Liver (tissue), 9 donors: ENCODE results near the gene ULK4. TPM values are rescaled to one million over a fixed set of nuclear protein-coding genes. Genes with fewer than 3 reads are reported as not detected.

Source experiments
- DNase-seq: peaks from one replicate; pipeline ENCODE4 v3.0.0-alpha.2; 2017; ENCODE audit warnings: low spot score
- H3K27ac ChIP-seq, 2 donors: one replicate each; pipeline ENCODE4 v1.7.0; 2013; ENCODE audit warnings: inconsistent platforms in 2 of 2, low read length in 2 of 2, control low read depth in 1 of 2, low read depth in 1 of 2, mild to moderate bottlenecking in 1 of 2
- H3K27me3 ChIP-seq, 4 donors: one replicate each; pipeline versions ENCODE4 v1.6.1 to v1.7.0; 2013; ENCODE audit warnings: low read length in 3 of 4, inconsistent platforms in 1 of 4, mild to moderate bottlenecking in 1 of 4, moderate library complexity in 1 of 4; ENCODE audit not compliant: control insufficient read depth in 4 of 4, insufficient read depth in 4 of 4
- H3K36me3 ChIP-seq, 4 donors: one replicate each; pipeline versions ENCODE4 v1.6.1 to v1.7.0; 2013; ENCODE audit warnings: low read length in 3 of 4, mild to moderate bottlenecking in 3 of 4, low read depth in 1 of 4, moderate library complexity in 1 of 4; ENCODE audit not compliant: control insufficient read depth in 4 of 4, insufficient read depth in 3 of 4
- H3K4me1 ChIP-seq, 4 donors: one replicate each; pipeline versions ENCODE4 v1.6.1 to v1.7.0; 2013; ENCODE audit warnings: low read length in 3 of 4, mild to moderate bottlenecking in 3 of 4, moderate library complexity in 1 of 4; ENCODE audit not compliant: control insufficient read depth in 4 of 4, insufficient read depth in 4 of 4
- H3K4me3 ChIP-seq, 3 donors: one replicate each; pipeline versions ENCODE4 v1.6.1 to v1.7.0; 2013; ENCODE audit warnings: low read length in 3 of 3, control low read depth in 1 of 3, low read depth in 1 of 3, mild to moderate bottlenecking in 1 of 3
- H3K9ac ChIP-seq, 2 donors: one replicate each; pipeline ENCODE4 v1.7.0; 2013; ENCODE audit warnings: low read length in 2 of 2, mild to moderate bottlenecking in 2 of 2, moderate library complexity in 2 of 2, control low read depth in 1 of 2, low read depth in 1 of 2
- H3K9me3 ChIP-seq, 4 donors: one replicate each; pipeline versions ENCODE4 v1.6.1 to v1.7.0; 2013; ENCODE audit warnings: low read length in 3 of 4; ENCODE audit not compliant: control insufficient read depth in 4 of 4
- CTCF ChIP-seq: fragments of 150-350 bp; IDR thresholded peaks from 2 replicates; pipeline ENCODE4 v1.5.1; 2017; ENCODE audit warnings: improper control_type of control experiment, low read depth, low read length; ENCODE audit not compliant: missing input control
- EGR1 ChIP-seq, 2 donors: IDR thresholded peaks; 2 replicates each; pipeline ENCODE4 v1.6.1; 2016 to 2018; ENCODE audit warnings: antibody characterized with exemption in 2 of 2, low read depth in 2 of 2
- FOXA1 ChIP-seq: IDR thresholded peaks from 2 replicates; pipeline ENCODE4 v1.6.1; 2016; ENCODE audit warnings: antibody characterized with exemption
- GABPA ChIP-seq, 2 donors: IDR thresholded peaks in 1 of 2; conservative IDR thresholded peaks in 1 of 2; 2 replicates each; pipeline ENCODE4 v1.6.1; 2016; ENCODE audit warnings: antibody characterized with exemption in 2 of 2, mild to moderate bottlenecking in 1 of 2, moderate library complexity in 1 of 2
- HNF4A ChIP-seq, 2 donors: conservative IDR thresholded peaks; 2 replicates each; pipeline ENCODE4 v1.6.1; 2016; ENCODE audit warnings: antibody characterized with exemption in 2 of 2, mild to moderate bottlenecking in 2 of 2
- HNF4G ChIP-seq: IDR thresholded peaks from 2 replicates; pipeline ENCODE4 v1.6.1; 2016; ENCODE audit warnings: antibody characterized with exemption
- JUND ChIP-seq, 2 donors: IDR thresholded peaks; 2 replicates each; pipeline ENCODE4 v1.6.1; 2016; ENCODE audit warnings: antibody characterized with exemption in 2 of 2
- NR2F2 ChIP-seq: IDR thresholded peaks from 2 replicates; pipeline ENCODE4 v1.6.1; 2016; ENCODE audit warnings: antibody characterized with exemption
- RAD21 ChIP-seq, 2 donors: IDR thresholded peaks; 2 replicates each; pipeline ENCODE4 v1.6.1; 2016; ENCODE audit warnings: antibody characterized with exemption in 2 of 2, mild to moderate bottlenecking in 2 of 2
- RXRA ChIP-seq, 2 donors: IDR thresholded peaks; 2 replicates each; pipeline ENCODE4 v1.6.1; 2017 to 2018; ENCODE audit warnings: antibody characterized with exemption in 2 of 2, mild to moderate bottlenecking in 1 of 2
- SP1 ChIP-seq: IDR thresholded peaks from 2 replicates; pipeline ENCODE4 v1.6.1; 2018; ENCODE audit warnings: antibody characterized with exemption, mild to moderate bottlenecking
- TAF1 ChIP-seq: conservative IDR thresholded peaks from 2 replicates; pipeline ENCODE4 v1.6.1; 2016; ENCODE audit warnings: antibody characterized with exemption, mild to moderate bottlenecking
- YY1 ChIP-seq: IDR thresholded peaks from 2 replicates; pipeline ENCODE4 v1.6.1; 2016; ENCODE audit warnings: antibody characterized with exemption, mild to moderate bottlenecking
- ZBTB33 ChIP-seq: IDR thresholded peaks from 2 replicates; pipeline ENCODE4 v1.6.1; 2016; ENCODE audit warnings: antibody characterized with exemption
- WGBS: extraction: QIAGEN DNeasy Blood & Tissue Kit; methylation state at CpG from one replicate; pipeline ENCODE4 v1.1.7; 2013; 5-methylcytosine and 5-hydroxymethylcytosine counted together
- polyA plus RNA-seq, 2 donors: library from polyadenylated mRNA; stranded (reverse) in 1 of 2; unstranded in 1 of 2; fragments of 200-250 nt in 1 of 2; fragments of >200 nt in 1 of 2; fragmentation: Nextera tagmentation in 1 of 2; extraction: Ambion mirVana in 1 of 2; gene quantifications; one replicate each; pipeline versions ENCODE4 v1.2.1 to v1.2.3, GENCODE V29; 2013 to 2015
- total RNA-seq, 2 donors: library from RNA; depleted of rRNA; stranded (reverse); fragments of >200 nt; gene quantifications; one replicate each; pipeline ENCODE4 v1.2.3, GENCODE V29; 2014
- TF ChIP-seq, protein P1 (sequence below): IDR thresholded peaks from 2 replicates; pipeline ENCODE4 v1.6.1; 2016; ENCODE audit warnings: antibody characterized with exemption, mild to moderate bottlenecking
- donor health status: healthy.
- donor health status: healthy.
- donor health status: healthy.
- donor health status: healthy.
- donor health status: healthy.

Gene ULK4
- total and polyA plus RNA-seq, 4 donors: 1.1 to 11.5 (median 3.2) TPM

DNA sequence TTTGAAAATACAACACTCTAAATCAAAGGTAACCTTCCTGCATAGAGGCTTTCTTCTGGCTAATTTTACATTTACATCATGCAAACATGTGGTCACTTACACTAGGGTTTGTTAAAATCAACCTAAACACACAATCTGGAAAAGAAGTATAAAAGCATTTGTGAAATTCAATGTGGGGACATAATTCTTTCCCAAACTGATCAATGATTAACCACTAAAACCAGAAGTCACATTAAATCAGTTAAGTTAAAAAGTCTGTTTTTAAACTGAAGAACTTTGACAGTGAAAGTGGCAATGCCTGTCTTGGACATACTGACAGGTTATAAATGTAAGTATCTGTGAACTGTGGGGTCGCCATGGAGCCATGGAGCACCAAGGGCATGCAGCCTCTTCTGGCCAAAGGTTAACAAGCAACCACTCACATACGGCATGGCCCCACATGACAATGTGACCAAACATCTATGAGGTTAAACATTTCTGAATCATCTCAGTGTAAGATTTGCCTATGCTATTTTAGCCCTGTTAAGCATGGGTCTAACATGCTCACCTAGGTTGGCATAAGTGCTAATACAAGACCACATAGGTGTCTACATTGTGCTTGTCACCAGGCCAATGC, 484.4 kb downstream of the ULK4 start:
- H3K36me3 ChIP-seq: no peaks in the 10 kb centered on the region
- H3K4me3 ChIP-seq: no peak overlapping the region
- peaks cover 0 to 16% (median 2%) of the 10 kb centered on the region in 4 donors for H3K9me3 ChIP-seq
- H3K27me3 ChIP-seq: no peaks in the 10 kb centered on the region
- H3K27ac ChIP-seq: peak overlapping the region; percentile 40 to 72
- 33% methylated on average over 2 of the region's 2 CpGs for WGBS
- TF ChIP-seq RXRA (IDR thresholded peaks at IDR 0.05) (peak; percentile 66 to 67), JUND (IDR thresholded peaks at IDR 0.05) (no peak), HNF4A (conservative IDR thresholded peaks at IDR 0.05) (peak; percentile 77 to 83), RAD21 (IDR thresholded peaks at IDR 0.05) (peak; percentile 39 to 47), FOXA1 (no peak), HNF4G (peak; percentile 13), EGR1 (IDR thresholded peaks at IDR 0.05; ENCODE audit: low read depth in 2 of 2) (no peak), NR2F2 (peak; percentile 20), YY1 (peak; percentile 75), SP1 (peak; percentile 84)
- H3K4me1 ChIP-seq: peaks cover 0 to 9% (median 3%) of the 10 kb centered on the region in 4 donors
- H3K9ac ChIP-seq: no peak overlapping the region
- DNase-seq: no peak

DNA sequence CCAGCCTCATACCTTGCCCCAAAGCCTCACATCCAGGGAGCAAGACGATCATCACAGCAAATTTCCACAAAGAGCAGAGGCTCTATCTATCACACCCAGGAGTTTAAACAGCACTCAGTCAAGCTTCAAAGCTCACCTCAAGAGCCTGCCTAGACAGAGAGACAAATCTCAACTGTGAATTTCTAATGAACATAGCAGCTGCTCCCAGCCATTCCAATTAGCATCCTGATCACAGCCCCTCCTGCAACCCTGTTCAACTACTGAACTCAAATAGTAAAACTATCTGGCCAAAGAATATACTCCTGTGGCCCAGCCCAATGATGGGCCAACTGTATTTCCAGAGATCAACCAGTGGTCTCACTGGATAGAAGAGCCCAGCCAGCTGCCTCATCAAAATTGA, 492.8 kb downstream of the ULK4 start:
- DNase-seq: no peak
- Histone ChIP-seq H3K9ac (no peak overlapping the region), H3K27me3 (no peaks in the 10 kb centered on the region), H3K4me3 (no peak overlapping the region), H3K27ac (no peak overlapping the region), H3K4me1 (no peaks in the 10 kb centered on the region), H3K9me3 (peaks cover 5 to 25% (median 6%) of the 10 kb centered on the region in 4 donors), H3K36me3 (no peaks in the 10 kb centered on the region)
- WGBS: 95% methylated on average over 1 of the region's 1 CpG
- TF ChIP-seq YY1: no peak
- no peak for TF ChIP-seq FOXA1
- no peak for TF ChIP-seq GABPA (IDR thresholded peaks at IDR 0.05 in 1 of 2, conservative IDR thresholded peaks at IDR 0.05 in 1 of 2)
- TF ChIP-seq ZBTB33: no peak
- TF ChIP-seq NR2F2: no peak
- TF ChIP-seq, protein P1, sequence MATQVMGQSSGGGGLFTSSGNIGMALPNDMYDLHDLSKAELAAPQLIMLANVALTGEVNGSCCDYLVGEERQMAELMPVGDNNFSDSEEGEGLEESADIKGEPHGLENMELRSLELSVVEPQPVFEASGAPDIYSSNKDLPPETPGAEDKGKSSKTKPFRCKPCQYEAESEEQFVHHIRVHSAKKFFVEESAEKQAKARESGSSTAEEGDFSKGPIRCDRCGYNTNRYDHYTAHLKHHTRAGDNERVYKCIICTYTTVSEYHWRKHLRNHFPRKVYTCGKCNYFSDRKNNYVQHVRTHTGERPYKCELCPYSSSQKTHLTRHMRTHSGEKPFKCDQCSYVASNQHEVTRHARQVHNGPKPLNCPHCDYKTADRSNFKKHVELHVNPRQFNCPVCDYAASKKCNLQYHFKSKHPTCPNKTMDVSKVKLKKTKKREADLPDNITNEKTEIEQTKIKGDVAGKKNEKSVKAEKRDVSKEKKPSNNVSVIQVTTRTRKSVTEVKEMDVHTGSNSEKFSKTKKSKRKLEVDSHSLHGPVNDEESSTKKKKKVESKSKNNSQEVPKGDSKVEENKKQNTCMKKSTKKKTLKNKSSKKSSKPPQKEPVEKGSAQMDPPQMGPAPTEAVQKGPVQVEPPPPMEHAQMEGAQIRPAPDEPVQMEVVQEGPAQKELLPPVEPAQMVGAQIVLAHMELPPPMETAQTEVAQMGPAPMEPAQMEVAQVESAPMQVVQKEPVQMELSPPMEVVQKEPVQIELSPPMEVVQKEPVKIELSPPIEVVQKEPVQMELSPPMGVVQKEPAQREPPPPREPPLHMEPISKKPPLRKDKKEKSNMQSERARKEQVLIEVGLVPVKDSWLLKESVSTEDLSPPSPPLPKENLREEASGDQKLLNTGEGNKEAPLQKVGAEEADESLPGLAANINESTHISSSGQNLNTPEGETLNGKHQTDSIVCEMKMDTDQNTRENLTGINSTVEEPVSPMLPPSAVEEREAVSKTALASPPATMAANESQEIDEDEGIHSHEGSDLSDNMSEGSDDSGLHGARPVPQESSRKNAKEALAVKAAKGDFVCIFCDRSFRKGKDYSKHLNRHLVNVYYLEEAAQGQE: no peak
- TF ChIP-seq TAF1: no peak
- no peak for TF ChIP-seq RAD21 (IDR thresholded peaks at IDR 0.05)
- no peak for TF ChIP-seq CTCF
- no peak for TF ChIP-seq HNF4A (conservative IDR thresholded peaks at IDR 0.05)
